ENCODE results near the gene KIFAP3.
A peak's percentile ranks its signal among the peaks of the same experiment; 100 is the strongest.
"Not testable (repeated sequence)": the region's sequence is repeated elsewhere in the genome, so short reads cannot be mapped to it uniquely, and the experiment has no call there.

Gene KIFAP3

GRCh38 chr1:170074250-170075157, at the start of gene KIFAP3:
TSS of gene KIFAP3 (minus strand) at chr1:170074695. CDS start at chr1:170074467, 228 bp downstream.
- Histone ChIP-seq H3K27ac (ENCODE audit: low read length) (no peak within 1 kb of the TSS), H3K9ac (ENCODE audit: low read depth, low read length) (peak within 1 kb of the TSS; percentile 66; the same call in 1 of the 2 replicates), H3K9me3 (ENCODE audit: insufficient read depth, low read depth, low read length) (peaks cover 6% of the 10 kb centered on the region; the same call in 1 of the 2 replicates), H3K4me3 (ENCODE audit: low read length) (peak within 1 kb of the TSS; percentile 85), H3K27me3 (ENCODE audit: insufficient read depth, low read length) (no peaks in the 10 kb centered on the region), H3K4me1 (ENCODE audit: insufficient read depth, low read length) (peaks cover 6% of the 10 kb centered on the region; the same call in 1 of the 2 replicates), H3K36me3 (ENCODE audit: insufficient read depth, low read depth, low read length) (no peaks in the 10 kb centered on the region)

GRCh38 chr1:170122366-170122765, 47.9 kb upstream of the KIFAP3 start:
- no peaks in the 10 kb centered on the region for H3K27me3 ChIP-seq (ENCODE audit: insufficient read depth, low read length)

GRCh38 chr1:170114906-170115305, 40.4 kb upstream of the KIFAP3 start:
- H3K9me3 ChIP-seq (ENCODE audit: insufficient read depth, low read depth, low read length), result peaks cover 12% of the 10 kb centered on the region
- no peak overlapping the region for H3K27ac ChIP-seq (ENCODE audit: low read length)
- no peaks in the 10 kb centered on the region for H3K4me1 ChIP-seq (ENCODE audit: insufficient read depth, low read length)
- H3K36me3 ChIP-seq (ENCODE audit: insufficient read depth, low read depth, low read length), result no peaks in the 10 kb centered on the region
- no peaks in the 10 kb centered on the region for H3K27me3 ChIP-seq (ENCODE audit: insufficient read depth, low read length)
- H3K4me3 ChIP-seq (ENCODE audit: low read length), result no peak overlapping the region
- H3K9ac ChIP-seq (ENCODE audit: low read depth, low read length), result no peak overlapping the region

More at GRCh38 chr1:170122366-170122765, 47.9 kb upstream of the KIFAP3 start:
- Histone ChIP-seq H3K4me1 (ENCODE audit: insufficient read depth, low read length) (no peaks in the 10 kb centered on the region; the same call in 1 of the 2 replicates), H3K27ac (ENCODE audit: low read length) (no peak overlapping the region), H3K9me3 (ENCODE audit: insufficient read depth, low read depth, low read length) (no peaks in the 10 kb centered on the region), H3K4me3 (ENCODE audit: low read length) (no peak overlapping the region), H3K9ac (ENCODE audit: low read depth, low read length) (no peak overlapping the region), H3K36me3 (ENCODE audit: insufficient read depth, low read depth, low read length) (no peaks in the 10 kb centered on the region)

GRCh38 chr1:170113140-170113539, 38.6 kb upstream of the KIFAP3 start:
- not testable (repeated sequence) for H3K4me1 ChIP-seq (ENCODE audit: insufficient read depth, low read length); H3K36me3 ChIP-seq (ENCODE audit: insufficient read depth, low read depth, low read length); H3K27me3 ChIP-seq (ENCODE audit: insufficient read depth, low read length); H3K4me3 ChIP-seq (ENCODE audit: low read length); H3K9ac ChIP-seq (ENCODE audit: low read depth, low read length); H3K27ac ChIP-seq (ENCODE audit: low read length)
- peaks cover 12% of the 10 kb centered on the region for H3K9me3 ChIP-seq (ENCODE audit: insufficient read depth, low read depth, low read length)

GRCh38 chr1:170097449-170097948, 23.0 kb upstream of the KIFAP3 start:
- Histone ChIP-seq H3K9me3 (ENCODE audit: insufficient read depth, low read depth, low read length) (no peaks in the 10 kb centered on the region), H3K4me3 (ENCODE audit: low read length) (no peak overlapping the region), H3K9ac (ENCODE audit: low read depth, low read length) (no peak overlapping the region), H3K4me1 (ENCODE audit: insufficient read depth, low read length) (peaks cover 6% of the 10 kb centered on the region; the same call in 1 of the 2 replicates), H3K27me3 (ENCODE audit: insufficient read depth, low read length) (no peaks in the 10 kb centered on the region), H3K27ac (ENCODE audit: low read length) (no peak overlapping the region), H3K36me3 (ENCODE audit: insufficient read depth, low read depth, low read length) (no peaks in the 10 kb centered on the region)

GRCh38 chr1:170096806-170097340, 22.4 kb upstream of the KIFAP3 start:
- Histone ChIP-seq H3K4me3 (ENCODE audit: low read length) (no peak overlapping the region), H3K27me3 (ENCODE audit: insufficient read depth, low read length) (no peaks in the 10 kb centered on the region), H3K36me3 (ENCODE audit: insufficient read depth, low read depth, low read length) (no peaks in the 10 kb centered on the region), H3K27ac (ENCODE audit: low read length) (no peak overlapping the region), H3K9me3 (ENCODE audit: insufficient read depth, low read depth, low read length) (no peaks in the 10 kb centered on the region), H3K9ac (ENCODE audit: low read depth, low read length) (no peak overlapping the region), H3K4me1 (ENCODE audit: insufficient read depth, low read length) (peaks cover 6% of the 10 kb centered on the region; the same call in 1 of the 2 replicates)

- Histone ChIP-seq H3K4me3 (ENCODE audit: low read length) (no peak overlapping the region), H3K4me1 (ENCODE audit: insufficient read depth, low read length) (peaks cover 6% of the 10 kb centered on the region; the same call in 1 of the 2 replicates), H3K9me3 (ENCODE audit: insufficient read depth, low read depth, low read length) (no peaks in the 10 kb centered on the region), H3K9ac (ENCODE audit: low read depth, low read length) (no peak overlapping the region), H3K36me3 (ENCODE audit: insufficient read depth, low read depth, low read length) (no peaks in the 10 kb centered on the region), H3K27ac (ENCODE audit: low read length) (no peak overlapping the region), H3K27me3 (ENCODE audit: insufficient read depth, low read length) (no peaks in the 10 kb centered on the region)
Observed at GRCh38 chr1:170095976-170096748, 21.7 kb upstream of the KIFAP3 start.

GRCh38 chr1:170094697-170095616, 20.5 kb upstream of the KIFAP3 start:
- not testable (repeated sequence) for H3K9me3 ChIP-seq (ENCODE audit: insufficient read depth, low read depth, low read length); H3K36me3 ChIP-seq (ENCODE audit: insufficient read depth, low read depth, low read length); H3K27ac ChIP-seq (ENCODE audit: low read length); H3K9ac ChIP-seq (ENCODE audit: low read depth, low read length); H3K4me1 ChIP-seq (ENCODE audit: insufficient read depth, low read length); H3K27me3 ChIP-seq (ENCODE audit: insufficient read depth, low read length); H3K4me3 ChIP-seq (ENCODE audit: low read length)

GRCh38 chr1:170086399-170087032, 12.0 kb upstream of the KIFAP3 start:
- Histone ChIP-seq H3K27me3 (ENCODE audit: insufficient read depth, low read length) (no peaks in the 10 kb centered on the region), H3K36me3 (ENCODE audit: insufficient read depth, low read depth, low read length) (no peaks in the 10 kb centered on the region), H3K4me3 (ENCODE audit: low read length) (no peak overlapping the region), H3K27ac (ENCODE audit: low read length) (no peak overlapping the region), H3K9ac (ENCODE audit: low read depth, low read length) (no peak overlapping the region), H3K9me3 (ENCODE audit: insufficient read depth, low read depth, low read length) (no peaks in the 10 kb centered on the region), H3K4me1 (ENCODE audit: insufficient read depth, low read length) (no peaks in the 10 kb centered on the region)

- no peak overlapping the region for H3K9ac ChIP-seq (ENCODE audit: low read depth, low read length)
- H3K36me3 ChIP-seq (ENCODE audit: insufficient read depth, low read depth, low read length), result no peaks in the 10 kb centered on the region
- H3K9me3 ChIP-seq (ENCODE audit: insufficient read depth, low read depth, low read length), result no peaks in the 10 kb centered on the region
- no peak overlapping the region for H3K27ac ChIP-seq (ENCODE audit: low read length)
- H3K4me3 ChIP-seq (ENCODE audit: low read length), result no peak overlapping the region
- H3K27me3 ChIP-seq (ENCODE audit: insufficient read depth, low read length), result no peaks in the 10 kb centered on the region
- no peaks in the 10 kb centered on the region for H3K4me1 ChIP-seq (ENCODE audit: insufficient read depth, low read length)
Observed at GRCh38 chr1:170085091-170085490, 10.6 kb upstream of the KIFAP3 start.

All from iPS-20b (cell line).